SU-DHL-6 (cell line): ENCODE results near the gene ZNF653.
A peak's percentile ranks its signal among the peaks of the same experiment; 100 is the strongest.

Source experiments
- H2AFZ ChIP-seq: fragments of 200-600 bp; sonication (generic); 2 replicates; pipeline ENCODE4 v1.6.1; 2014; ENCODE audit warnings: low read depth, mild to moderate bottlenecking, moderate library complexity, mixed read lengths, antibody characterized with exemption, low read length; ENCODE audit not compliant: severe bottlenecking
- H3F3A ChIP-seq: fragments of 200-600 bp; shearing (Covaris generic); 2 replicates; pipeline ENCODE4 v1.6.0; 2016; ENCODE audit warnings: antibody characterized with exemption, mild to moderate bottlenecking; ENCODE audit not compliant: insufficient read depth
- H3K27ac ChIP-seq: fragments of 200-600 bp; sonication (generic); 2 replicates; pipeline ENCODE4 v1.5.1; 2016; ENCODE audit warnings: low read depth, mild to moderate bottlenecking, low read length, moderate library complexity, mixed read lengths
- H3K27me3 ChIP-seq: fragments of 200-600 bp; sonication (generic), shearing (Covaris generic); 2 replicates; pipeline ENCODE4 v1.6.0; 2014; ENCODE audit warnings: mild to moderate bottlenecking, low read length
- H3K36me3 ChIP-seq: fragments of 200-600 bp; sonication (generic); 2 replicates; pipeline ENCODE4 v1.6.1; 2014; ENCODE audit warnings: mild to moderate bottlenecking, low read length, mixed read lengths
- H3K4me2 ChIP-seq: fragments of 300-600, 200-600 bp; shearing (Covaris generic), sonication (generic); 2 replicates; pipeline ENCODE4 v1.6.0; 2014; ENCODE audit warnings: low read length, low read depth, mild to moderate bottlenecking; ENCODE audit not compliant: poor library complexity, severe bottlenecking
- H3K4me3 ChIP-seq: fragments of 200-600 bp; sonication (generic); 2 replicates; pipeline ENCODE4 v1.5.1; 2014; ENCODE audit warnings: antibody characterized with exemption, low read length, mild to moderate bottlenecking, mixed read lengths; ENCODE audit not compliant: insufficient read depth, poor library complexity, severe bottlenecking
- H3K79me2 ChIP-seq: fragments of 200-600 bp; sonication (generic); 2 replicates; pipeline ENCODE4 v1.6.1; 2014; ENCODE audit warnings: mild to moderate bottlenecking, low read length, moderate library complexity; ENCODE audit not compliant: insufficient read depth
- H3K9ac ChIP-seq: fragments of 200-600 bp; sonication (generic); 2 replicates; pipeline ENCODE4 v1.7.0; 2014; ENCODE audit warnings: mild to moderate bottlenecking, low read length
- H3K9me2 ChIP-seq: fragments of 200-600 bp; sonication (generic); replicated peaks from 2 replicates; pipeline ENCODE4 v1.6.1; 2014; ENCODE audit warnings: low read length; ENCODE audit not compliant: insufficient read depth
- H3K9me3 ChIP-seq: fragments of 200-600 bp; sonication (generic); 2 replicates; pipeline ENCODE4 v1.6.1; 2014; ENCODE audit warnings: low read length, mixed read lengths; ENCODE audit not compliant: insufficient read depth
- H4K20me1 ChIP-seq: fragments of 200-600 bp; sonication (generic); 2 replicates; pipeline ENCODE4 v1.6.1; 2014; ENCODE audit warnings: low read depth, mild to moderate bottlenecking, antibody characterized with exemption, low read length, moderate library complexity, mixed read lengths
- EZH2phosphoT487 ChIP-seq: fragments of 200-600 bp; sonication (generic), shearing (Covaris generic); conservative IDR thresholded peaks from 2 replicates; pipeline ENCODE4 v1.6.1; 2018; ENCODE audit warnings: mild to moderate bottlenecking, antibody characterized with exemption, low read length, moderate library complexity, mixed read lengths
- TF ChIP-seq, protein P1 (sequence below): fragments of 200-600 bp; sonication (generic); IDR thresholded peaks from one replicate; pipeline ENCODE4 v1.5.1; 2017; ENCODE audit warnings: antibody characterized with exemption, mild to moderate bottlenecking, low read length, moderate library complexity; ENCODE audit not compliant: insufficient read depth, poor library complexity, severe bottlenecking

The ZNF653 gene, protein sequence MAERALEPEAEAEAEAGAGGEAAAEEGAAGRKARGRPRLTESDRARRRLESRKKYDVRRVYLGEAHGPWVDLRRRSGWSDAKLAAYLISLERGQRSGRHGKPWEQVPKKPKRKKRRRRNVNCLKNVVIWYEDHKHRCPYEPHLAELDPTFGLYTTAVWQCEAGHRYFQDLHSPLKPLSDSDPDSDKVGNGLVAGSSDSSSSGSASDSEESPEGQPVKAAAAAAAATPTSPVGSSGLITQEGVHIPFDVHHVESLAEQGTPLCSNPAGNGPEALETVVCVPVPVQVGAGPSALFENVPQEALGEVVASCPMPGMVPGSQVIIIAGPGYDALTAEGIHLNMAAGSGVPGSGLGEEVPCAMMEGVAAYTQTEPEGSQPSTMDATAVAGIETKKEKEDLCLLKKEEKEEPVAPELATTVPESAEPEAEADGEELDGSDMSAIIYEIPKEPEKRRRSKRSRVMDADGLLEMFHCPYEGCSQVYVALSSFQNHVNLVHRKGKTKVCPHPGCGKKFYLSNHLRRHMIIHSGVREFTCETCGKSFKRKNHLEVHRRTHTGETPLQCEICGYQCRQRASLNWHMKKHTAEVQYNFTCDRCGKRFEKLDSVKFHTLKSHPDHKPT

DNA sequence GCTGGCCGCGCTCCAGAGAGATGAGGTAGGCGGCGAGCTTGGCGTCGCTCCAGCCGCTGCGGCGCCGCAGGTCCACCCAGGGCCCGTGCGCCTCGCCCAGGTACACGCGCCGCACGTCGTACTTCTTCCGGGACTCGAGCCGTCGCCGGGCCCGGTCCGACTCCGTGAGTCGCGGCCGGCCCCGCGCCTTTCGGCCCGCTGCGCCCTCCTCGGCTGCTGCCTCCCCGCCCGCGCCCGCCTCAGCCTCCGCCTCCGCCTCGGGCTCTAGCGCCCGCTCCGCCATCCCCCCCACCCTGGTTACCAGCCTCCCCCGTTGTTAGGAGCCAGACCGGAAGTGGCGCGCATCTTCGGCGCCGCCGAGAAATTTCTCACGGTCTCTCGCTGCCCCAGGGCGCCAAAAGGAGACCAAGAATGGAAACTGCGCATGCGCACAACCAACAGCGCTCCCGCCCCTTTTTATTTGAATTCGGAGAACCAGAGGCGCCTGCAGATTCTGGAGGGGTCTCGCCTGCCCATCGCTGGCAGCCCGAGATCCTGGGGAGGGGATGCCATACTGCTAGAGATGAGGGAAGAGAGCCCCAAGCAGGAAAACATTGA, at the start of gene ZNF653:
Gene ZNF653, minus strand, starts transcription at position 336 of the 597 bp plus-strand sequence. Its CDS starts 53 bp downstream, at position 283.
- Histone ChIP-seq H3K9me2 (no peaks in the 10 kb centered on the region), H3K4me3 (peak within 1 kb of the TSS; percentile 70), H3K36me3 (no peaks in the 10 kb centered on the region), H3K4me2 (peak within 1 kb of the TSS; percentile 87), H3K79me2 (peaks cover 17% of the 10 kb centered on the region), H3K9ac (peak within 1 kb of the TSS; percentile 82), H2AFZ (peak within 1 kb of the TSS; percentile 50), H3K27me3 (no peaks in the 10 kb centered on the region), H3F3A (peaks cover 4% of the 10 kb centered on the region; the same call in 1 of the 2 replicates), H3K27ac (peak within 1 kb of the TSS; percentile 86), H3K9me3 (no peaks in the 10 kb centered on the region), H4K20me1 (no peaks in the 10 kb centered on the region)
- TF ChIP-seq, protein P1, sequence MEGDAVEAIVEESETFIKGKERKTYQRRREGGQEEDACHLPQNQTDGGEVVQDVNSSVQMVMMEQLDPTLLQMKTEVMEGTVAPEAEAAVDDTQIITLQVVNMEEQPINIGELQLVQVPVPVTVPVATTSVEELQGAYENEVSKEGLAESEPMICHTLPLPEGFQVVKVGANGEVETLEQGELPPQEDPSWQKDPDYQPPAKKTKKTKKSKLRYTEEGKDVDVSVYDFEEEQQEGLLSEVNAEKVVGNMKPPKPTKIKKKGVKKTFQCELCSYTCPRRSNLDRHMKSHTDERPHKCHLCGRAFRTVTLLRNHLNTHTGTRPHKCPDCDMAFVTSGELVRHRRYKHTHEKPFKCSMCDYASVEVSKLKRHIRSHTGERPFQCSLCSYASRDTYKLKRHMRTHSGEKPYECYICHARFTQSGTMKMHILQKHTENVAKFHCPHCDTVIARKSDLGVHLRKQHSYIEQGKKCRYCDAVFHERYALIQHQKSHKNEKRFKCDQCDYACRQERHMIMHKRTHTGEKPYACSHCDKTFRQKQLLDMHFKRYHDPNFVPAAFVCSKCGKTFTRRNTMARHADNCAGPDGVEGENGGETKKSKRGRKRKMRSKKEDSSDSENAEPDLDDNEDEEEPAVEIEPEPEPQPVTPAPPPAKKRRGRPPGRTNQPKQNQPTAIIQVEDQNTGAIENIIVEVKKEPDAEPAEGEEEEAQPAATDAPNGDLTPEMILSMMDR: no peak
- no peak for TF ChIP-seq EZH2phosphoT487

DNA sequence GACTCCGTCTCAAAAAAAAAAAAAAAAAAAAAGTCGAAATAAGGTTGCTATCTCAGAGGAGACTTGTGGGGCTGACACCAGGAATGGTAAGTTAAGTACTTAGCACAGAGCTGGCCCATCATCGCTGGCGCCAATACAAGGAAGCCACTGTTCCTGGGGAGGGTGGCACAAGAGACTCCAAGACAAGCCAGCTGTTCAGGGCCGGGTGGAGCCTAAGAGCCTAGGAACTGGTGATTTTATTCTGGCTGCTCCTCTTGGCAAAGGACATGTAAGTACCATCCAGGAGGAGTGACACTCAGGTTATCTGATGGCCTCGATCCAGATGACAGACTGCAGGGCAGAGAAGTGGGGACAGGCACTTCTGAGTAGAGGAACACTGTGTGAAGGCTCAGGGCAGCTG, 49.6 kb upstream of the ZNF653 start:
- Histone ChIP-seq H3K9ac (no peak overlapping the region), H3K27me3 (no peaks in the 10 kb centered on the region), H4K20me1 (no peaks in the 10 kb centered on the region), H3K36me3 (no peaks in the 10 kb centered on the region), H3K27ac (no peak overlapping the region), H3K9me2 (no peaks in the 10 kb centered on the region), H3K4me2 (no peak overlapping the region), H3K9me3 (no peaks in the 10 kb centered on the region), H3K4me3 (no peak overlapping the region), H3F3A (peaks cover 3% of the 10 kb centered on the region; the same call in 1 of the 2 replicates), H2AFZ (no peak overlapping the region), H3K79me2 (peaks cover 26% of the 10 kb centered on the region)
- TF ChIP-seq, protein P1: no peak
- TF ChIP-seq EZH2phosphoT487: no peak

DNA sequence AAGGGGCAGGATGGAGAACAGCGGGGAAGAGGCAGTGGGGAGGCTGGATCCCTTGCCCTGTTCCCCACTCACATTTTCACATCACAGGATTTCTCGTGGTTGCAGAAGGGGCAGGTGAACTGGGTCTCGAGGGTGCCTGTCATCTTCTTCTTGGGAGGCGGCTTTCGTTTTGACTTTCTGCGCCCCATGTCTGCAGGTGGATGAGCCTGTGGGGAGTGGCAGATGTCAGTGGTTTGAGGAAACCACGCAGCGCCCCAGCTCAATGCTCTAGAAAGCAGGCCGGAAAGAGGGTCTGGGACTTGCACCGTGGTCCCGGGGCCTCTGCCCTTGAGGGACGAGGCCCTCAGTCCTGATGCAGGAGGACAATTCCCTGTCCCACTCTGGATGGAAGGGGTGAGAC, 48.5 kb upstream of the ZNF653 start:
- H3K4me2 ChIP-seq: no peak overlapping the region
- no peaks in the 10 kb centered on the region for H3K36me3 ChIP-seq
- no peak overlapping the region for H3K9ac ChIP-seq
- no peak for TF ChIP-seq EZH2phosphoT487
- TF ChIP-seq, protein P1: no peak
- no peak overlapping the region for H3K4me3 ChIP-seq
- H4K20me1 ChIP-seq: no peaks in the 10 kb centered on the region
- no peak overlapping the region for H2AFZ ChIP-seq
- no peaks in the 10 kb centered on the region for H3K9me3 ChIP-seq
- H3K27ac ChIP-seq: no peak overlapping the region
- H3K9me2 ChIP-seq: no peaks in the 10 kb centered on the region
- no peaks in the 10 kb centered on the region for H3F3A ChIP-seq
- H3K79me2 ChIP-seq: peaks cover 26% of the 10 kb centered on the region
- no peaks in the 10 kb centered on the region for H3K27me3 ChIP-seq
